OCI-LY7 (cell line): Measurements from ENCODE around the gene C22orf42. TPM values are rescaled to one million over a fixed set of nuclear protein-coding genes. Genes with fewer than 3 reads are reported as not detected.
"Not testable (repeated sequence)": the region's sequence is repeated elsewhere in the genome, so short reads cannot be mapped to it uniquely, and the experiment has no call there.

Experiments used
- BruUV-seq: library from RNA; stranded (reverse); fragments of 400-500 nt; replicated peaks from 2 replicates; lab custom pipeline; 2021; lab: Mats Ljungman, UMichigan
- CTCF ChIA-PET: fragments of 300-600 bp; sonication (Branson Sonifier 250); formaldehyde crosslinking; loops from one replicate; lab custom pipeline; 2022; ENCODE audit warnings: antibody characterized with exemption; ENCODE audit not compliant: unreplicated experiment; lab: Charles Lee
- POLR2A ChIA-PET: fragments of 300-600 bp; sonication (Branson Sonifier 250); formaldehyde crosslinking; loops from one replicate; lab custom pipeline; 2022; ENCODE audit warnings: antibody characterized with exemption; lab: Charles Lee
- DNase-seq: peaks from one replicate; pipeline ENCODE4 v3.0.0-alpha.2; 2015; ENCODE audit warnings: low spot score
- H2AFZ ChIP-seq: fragments of 200-600 bp; sonication (generic), shearing (Covaris generic); 2 replicates; pipeline ENCODE4 v1.6.1; 2014; ENCODE audit warnings: mild to moderate bottlenecking, antibody characterized with exemption, low read length, moderate library complexity
- H3K27ac ChIP-seq: fragments of 200-600 bp; sonication (generic); 2 replicates; pipeline ENCODE4 v1.5.1; 2014; ENCODE audit warnings: mixed run types, low read depth, mild to moderate bottlenecking, moderate library complexity, low read length, inconsistent platforms; ENCODE audit not compliant: poor library complexity, severe bottlenecking
- H3K36me3 ChIP-seq: fragments of 200-600 bp; sonication (generic); 2 replicates; pipeline ENCODE4 v1.6.1; 2014; ENCODE audit warnings: mild to moderate bottlenecking, antibody characterized with exemption, low read length, moderate library complexity, mixed read lengths; ENCODE audit not compliant: insufficient read depth
- H3K4me1 ChIP-seq: fragments of 200-600 bp; sonication (generic); 2 replicates; pipeline ENCODE4 v1.5.1; 2014; ENCODE audit warnings: mild to moderate bottlenecking, low read length; ENCODE audit not compliant: insufficient read depth, poor library complexity, severe bottlenecking
- H3K4me2 ChIP-seq: fragments of 200-600 bp; sonication (generic); 2 replicates; pipeline ENCODE4 v1.6.1; 2014; ENCODE audit warnings: mild to moderate bottlenecking, low read length
- H3K4me3 ChIP-seq: fragments of 200-600 bp; sonication (generic); 2 replicates; pipeline ENCODE4 v1.5.1; 2014; ENCODE audit warnings: mild to moderate bottlenecking, low read depth, low read length; ENCODE audit not compliant: poor library complexity, severe bottlenecking
- H3K79me2 ChIP-seq: fragments of 200-600 bp; sonication (generic); 2 replicates; pipeline ENCODE4 v1.6.1; 2016; ENCODE audit warnings: low read depth, mild to moderate bottlenecking, low read length, moderate library complexity, mixed read lengths; ENCODE audit not compliant: insufficient read depth
- H3K9me2 ChIP-seq: fragments of 200-600 bp; sonication (generic); 2 replicates; pipeline ENCODE4 v1.6.1; 2016; ENCODE audit warnings: mild to moderate bottlenecking, low read length, mixed read lengths; ENCODE audit not compliant: insufficient read depth
- H3K9me3 ChIP-seq: fragments of 200-600 bp; sonication (generic); 2 replicates; pipeline ENCODE4 v1.6.1; 2014; ENCODE audit warnings: mild to moderate bottlenecking, mixed run types, low read length, mixed read lengths
- H4K20me1 ChIP-seq: fragments of 200-600 bp; sonication (generic); 2 replicates; pipeline ENCODE4 v1.6.1; 2014; ENCODE audit warnings: mild to moderate bottlenecking, antibody characterized with exemption, low read length, moderate library complexity, mixed read lengths; ENCODE audit not compliant: insufficient read depth
- EZH2phosphoT487 ChIP-seq: fragments of 200-600 bp; sonication (generic); IDR thresholded peaks from 2 replicates; pipeline ENCODE4 v1.6.1; 2018; ENCODE audit warnings: low read depth, borderline replicate concordance, mild to moderate bottlenecking, mixed run types, antibody characterized with exemption, low read length, moderate library complexity, mixed read lengths
- intact Hi-C: fragments of 100-400 bp; cut with micrococcal nuclease; formaldehyde crosslinking; loops from one replicate; pipeline ENCODE4 v1.10.0; 2022; ENCODE audit not compliant: unreplicated experiment
- total RNA-seq, 2 experiments: library from RNA; depleted of rRNA in 1 of 2; stranded (reverse); fragments of >200 nt in 1 of 2; shearing (Covaris generic) in 1 of 2; gene quantifications; 2 replicates each; pipeline ENCODE4 v1.2.3, GENCODE V29; 2014 to 2022
- TF ChIP-seq, protein P1 (sequence below): fragments of 200-600 bp; sonication (generic); conservative IDR thresholded peaks from 2 replicates; pipeline ENCODE4 v1.5.1; 2014; ENCODE audit warnings: mild to moderate bottlenecking, antibody characterized with exemption, low read length, moderate library complexity, mixed read lengths

Gene C22orf42
- total RNA-seq, 2 experiments from 2014 or later = not detected

DNA sequence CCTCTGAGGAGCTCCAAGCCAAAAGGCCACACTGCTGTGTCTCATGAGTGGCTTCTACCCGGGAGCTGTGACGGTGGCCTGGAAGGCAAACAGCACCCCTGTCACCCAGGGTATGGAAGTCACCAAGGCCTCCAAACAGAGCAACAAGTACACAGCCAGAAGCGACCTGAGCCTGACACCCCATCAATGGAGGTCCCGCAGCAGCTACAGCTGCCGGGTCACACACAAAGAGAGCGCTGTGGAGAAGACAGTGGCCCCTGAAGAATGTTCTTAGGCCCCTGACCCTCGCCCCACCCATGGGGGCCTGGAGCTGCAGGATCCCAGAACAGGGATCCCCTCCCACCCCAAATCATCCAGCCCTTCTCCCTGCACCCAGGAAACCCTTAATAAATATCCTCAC lies 40.9 kb upstream of the C22orf42 start:
- H4K20me1 ChIP-seq = no peaks in the 10 kb centered on the region
- no TSS peak for BruUV-seq
- no peak overlapping the region for H2AFZ ChIP-seq
- H3K36me3 ChIP-seq = no peaks in the 10 kb centered on the region
- no peak overlapping the region for H3K27ac ChIP-seq
- H3K4me3 ChIP-seq = no peak overlapping the region
- CTCF ChIA-PET = no interaction called here
- no peaks in the 10 kb centered on the region for H3K4me1 ChIP-seq
- no peaks in the 10 kb centered on the region for H3K9me3 ChIP-seq
- POLR2A ChIA-PET = no interaction called here
- no peak for DNase-seq
- intact Hi-C loops = loop anchor here (10.0 kb wide), 1 partner anchor 275 kb away; the partner anchor contains the start of gene FBXO7
- H3K79me2 ChIP-seq = no peaks in the 10 kb centered on the region
- H3K9me2 ChIP-seq = no peaks in the 10 kb centered on the region
- TF ChIP-seq EZH2phosphoT487 = no peak
- TF ChIP-seq, protein P1, sequence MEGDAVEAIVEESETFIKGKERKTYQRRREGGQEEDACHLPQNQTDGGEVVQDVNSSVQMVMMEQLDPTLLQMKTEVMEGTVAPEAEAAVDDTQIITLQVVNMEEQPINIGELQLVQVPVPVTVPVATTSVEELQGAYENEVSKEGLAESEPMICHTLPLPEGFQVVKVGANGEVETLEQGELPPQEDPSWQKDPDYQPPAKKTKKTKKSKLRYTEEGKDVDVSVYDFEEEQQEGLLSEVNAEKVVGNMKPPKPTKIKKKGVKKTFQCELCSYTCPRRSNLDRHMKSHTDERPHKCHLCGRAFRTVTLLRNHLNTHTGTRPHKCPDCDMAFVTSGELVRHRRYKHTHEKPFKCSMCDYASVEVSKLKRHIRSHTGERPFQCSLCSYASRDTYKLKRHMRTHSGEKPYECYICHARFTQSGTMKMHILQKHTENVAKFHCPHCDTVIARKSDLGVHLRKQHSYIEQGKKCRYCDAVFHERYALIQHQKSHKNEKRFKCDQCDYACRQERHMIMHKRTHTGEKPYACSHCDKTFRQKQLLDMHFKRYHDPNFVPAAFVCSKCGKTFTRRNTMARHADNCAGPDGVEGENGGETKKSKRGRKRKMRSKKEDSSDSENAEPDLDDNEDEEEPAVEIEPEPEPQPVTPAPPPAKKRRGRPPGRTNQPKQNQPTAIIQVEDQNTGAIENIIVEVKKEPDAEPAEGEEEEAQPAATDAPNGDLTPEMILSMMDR = no peak
- no peak overlapping the region for H3K4me2 ChIP-seq

DNA sequence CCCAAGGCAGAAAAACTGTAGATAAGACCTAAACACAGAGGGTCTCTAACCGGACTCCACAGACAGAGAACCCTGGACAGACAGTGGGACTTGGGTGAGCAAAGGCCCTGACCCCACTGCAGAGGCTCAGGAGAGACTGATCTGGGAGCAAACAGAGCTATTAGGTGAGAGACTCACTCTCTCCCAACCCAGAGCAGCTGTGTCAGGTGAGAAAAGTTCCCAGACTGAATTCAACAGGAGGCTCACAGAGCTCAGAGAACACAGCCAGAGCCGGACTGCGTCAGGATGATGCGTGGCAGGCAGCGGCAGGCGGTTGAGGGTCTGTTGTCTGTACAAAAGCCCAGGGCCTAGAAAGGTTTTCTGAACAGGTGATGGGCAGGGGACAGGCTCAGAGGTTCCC lies 40.2 kb upstream of the C22orf42 start:
- POLR2A ChIA-PET = no interaction called here
- no peaks in the 10 kb centered on the region for H3K4me1 ChIP-seq
- H3K4me2 ChIP-seq = no peak overlapping the region
- H3K36me3 ChIP-seq = no peaks in the 10 kb centered on the region
- BruUV-seq = no TSS peak
- no peaks in the 10 kb centered on the region for H4K20me1 ChIP-seq
- no peaks in the 10 kb centered on the region for H3K9me3 ChIP-seq
- H3K9me2 ChIP-seq = no peaks in the 10 kb centered on the region
- no peak overlapping the region for H3K27ac ChIP-seq
- CTCF ChIA-PET = no interaction called here
- TF ChIP-seq, protein P1 = no peak
- no peak for TF ChIP-seq EZH2phosphoT487
- no peaks in the 10 kb centered on the region for H3K79me2 ChIP-seq
- no peak overlapping the region for H3K4me3 ChIP-seq
- intact Hi-C loops = no loop called here
- no peak overlapping the region for H2AFZ ChIP-seq
- no peak for DNase-seq

DNA sequence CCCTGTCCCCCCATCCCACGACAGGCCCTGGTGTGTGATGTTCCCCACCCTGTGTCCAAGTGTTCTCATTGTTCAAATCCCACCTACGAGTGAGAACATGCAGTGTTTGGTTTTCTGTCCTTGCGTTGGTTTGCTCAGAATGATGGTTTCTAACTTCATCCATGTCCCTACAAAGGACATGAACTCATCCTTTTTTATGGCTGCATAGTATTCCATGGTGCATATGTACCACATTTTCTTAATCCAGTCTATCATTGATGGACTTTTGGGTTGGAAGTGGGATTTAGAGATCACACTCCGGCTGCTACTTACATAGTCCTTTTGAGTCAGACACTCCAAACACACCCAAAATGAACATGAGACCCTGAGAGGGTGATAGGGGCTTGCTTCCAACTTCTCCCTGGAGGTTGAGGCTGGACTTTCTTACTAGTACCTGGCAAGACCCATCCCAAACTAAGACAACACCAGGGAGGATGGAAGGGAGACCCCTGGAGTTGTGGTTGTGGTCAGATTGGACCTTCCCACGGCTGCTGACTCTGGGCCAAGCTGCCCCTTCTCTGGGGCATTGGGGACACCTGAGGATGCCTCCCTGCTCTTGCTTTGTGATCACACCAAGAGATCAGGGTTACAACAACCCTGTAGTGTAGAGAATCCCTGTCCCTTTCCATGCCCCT lies 38.6 kb upstream of the C22orf42 start:
- H3K9me3 ChIP-seq, H4K20me1 ChIP-seq, H3K4me3 ChIP-seq, H3K9me2 ChIP-seq, CTCF ChIA-PET, H3K4me2 ChIP-seq, H3K79me2 ChIP-seq, BruUV-seq, POLR2A ChIA-PET, DNase-seq, H3K27ac ChIP-seq, H3K4me1 ChIP-seq, intact Hi-C loops, H3K36me3 ChIP-seq, H2AFZ ChIP-seq: not testable (repeated sequence)

DNA sequence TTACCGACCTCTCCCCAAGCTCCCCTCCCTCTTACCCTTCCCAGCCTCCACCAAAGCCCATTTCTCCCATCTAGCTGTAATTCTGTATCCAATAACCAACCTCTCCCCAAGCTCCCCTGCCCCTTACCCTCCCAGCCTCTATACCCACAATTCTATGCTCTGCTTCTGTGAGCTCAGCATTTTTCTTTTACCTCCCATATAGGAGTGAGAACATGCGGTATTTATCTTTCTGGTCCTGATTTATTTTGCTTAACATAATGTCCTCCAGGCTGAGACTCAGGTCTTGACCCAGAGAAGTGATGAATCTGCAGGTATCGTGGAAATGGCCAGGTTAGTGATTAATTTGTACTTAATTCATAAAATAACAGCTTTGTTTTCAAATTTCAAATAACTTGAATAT lies 36.8 kb upstream of the C22orf42 start:
- H3K79me2 ChIP-seq, intact Hi-C loops, DNase-seq, BruUV-seq, H3K4me3 ChIP-seq, H3K9me2 ChIP-seq, H3K36me3 ChIP-seq, H3K9me3 ChIP-seq, CTCF ChIA-PET, H4K20me1 ChIP-seq, H3K27ac ChIP-seq, H3K4me2 ChIP-seq, POLR2A ChIA-PET, H2AFZ ChIP-seq, H3K4me1 ChIP-seq: not testable (repeated sequence)

DNA sequence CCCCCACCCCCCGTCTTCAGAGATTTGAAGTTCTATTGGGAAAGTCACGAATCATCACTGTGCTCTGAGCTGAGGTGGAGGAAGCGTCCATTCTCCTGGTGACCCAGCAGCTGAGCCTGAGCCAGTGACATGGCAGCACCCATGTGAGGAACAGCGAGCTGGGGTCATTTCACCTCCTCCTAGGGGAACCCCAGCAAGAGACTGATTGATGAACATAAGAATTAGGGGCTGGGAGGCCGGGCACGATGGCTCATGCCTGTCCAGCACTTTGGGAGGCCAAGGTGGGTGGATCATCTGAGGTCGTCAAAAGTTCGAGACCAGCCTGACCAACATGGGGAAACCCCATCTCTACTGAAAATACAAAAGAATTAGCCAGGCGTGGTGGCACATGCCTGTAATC lies 34.2 kb upstream of the C22orf42 start:
- H2AFZ ChIP-seq, H3K36me3 ChIP-seq, DNase-seq, H3K79me2 ChIP-seq, H3K4me1 ChIP-seq, H3K4me3 ChIP-seq, POLR2A ChIA-PET, H3K27ac ChIP-seq, CTCF ChIA-PET, BruUV-seq, H4K20me1 ChIP-seq, H3K4me2 ChIP-seq, intact Hi-C loops, H3K9me3 ChIP-seq, H3K9me2 ChIP-seq: not testable (repeated sequence)
